GM10847 (cell line): ENCODE results near the gene HEY2.

Source experiments
- POLR2A ChIP-seq: IDR thresholded peaks from 2 replicates; pipeline ENCODE4 v1.6.1; 2011; ENCODE audit not compliant: insufficient read length; ENCODE audit errors: extremely low read depth

Gene HEY2

DNA sequence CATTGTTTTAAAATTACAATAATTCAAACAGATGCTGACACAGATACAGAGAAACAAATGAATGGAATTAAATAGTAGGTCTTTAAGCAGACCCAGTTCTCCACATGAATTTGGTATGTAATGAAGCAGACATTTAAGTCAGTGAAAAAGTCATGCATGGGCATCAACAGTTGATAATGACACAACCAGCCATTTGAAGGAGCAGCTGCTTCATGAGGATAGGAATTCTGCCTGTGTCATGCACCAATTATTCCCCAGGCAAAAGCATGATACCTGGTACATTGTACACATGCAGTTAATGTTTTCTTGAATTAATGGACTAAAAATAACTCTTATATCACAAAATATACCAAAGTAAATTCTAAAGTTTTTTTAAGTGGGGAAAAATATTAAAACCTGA is 11.2 kb upstream of the HEY2 start:
- no peak for TF ChIP-seq POLR2A

DNA sequence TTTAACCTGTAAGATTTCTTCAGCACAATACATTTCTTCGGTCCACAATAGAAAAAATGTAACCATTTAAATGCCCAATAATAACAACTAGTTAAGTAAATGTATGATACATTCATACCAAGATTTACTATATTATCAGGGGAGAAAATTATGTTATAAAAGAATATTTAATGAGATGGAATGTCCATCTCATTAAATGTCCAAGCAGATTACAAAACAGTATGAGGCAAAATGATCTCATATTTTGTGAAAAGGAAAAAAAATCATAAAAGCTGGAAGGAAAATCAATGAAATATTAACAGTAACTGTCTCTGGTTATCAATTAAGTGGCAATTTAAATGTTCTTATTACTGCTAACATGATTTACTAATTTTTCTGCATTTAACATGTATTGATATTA is 10.1 kb upstream of the HEY2 start:
- no peak for TF ChIP-seq POLR2A

DNA sequence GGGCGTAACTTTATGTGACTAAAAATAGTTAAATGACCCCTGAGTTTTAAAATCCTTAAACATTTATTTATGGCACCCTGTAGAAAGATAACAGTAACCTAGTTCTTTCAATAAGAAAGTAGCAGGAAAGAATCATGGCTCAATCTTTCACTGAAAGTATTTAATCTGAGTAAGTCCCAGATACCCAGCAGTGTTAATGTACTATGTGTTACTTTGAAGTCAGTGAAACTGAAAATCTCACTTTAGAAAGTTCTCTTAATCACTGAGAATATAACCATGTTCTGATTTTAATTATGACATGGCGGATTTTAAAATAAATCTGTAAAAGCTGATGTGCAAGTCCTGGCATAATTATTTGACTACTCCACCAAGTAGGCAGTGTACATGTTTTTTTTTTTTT is 8.1 kb upstream of the HEY2 start:
- TF ChIP-seq POLR2A = no peak

DNA sequence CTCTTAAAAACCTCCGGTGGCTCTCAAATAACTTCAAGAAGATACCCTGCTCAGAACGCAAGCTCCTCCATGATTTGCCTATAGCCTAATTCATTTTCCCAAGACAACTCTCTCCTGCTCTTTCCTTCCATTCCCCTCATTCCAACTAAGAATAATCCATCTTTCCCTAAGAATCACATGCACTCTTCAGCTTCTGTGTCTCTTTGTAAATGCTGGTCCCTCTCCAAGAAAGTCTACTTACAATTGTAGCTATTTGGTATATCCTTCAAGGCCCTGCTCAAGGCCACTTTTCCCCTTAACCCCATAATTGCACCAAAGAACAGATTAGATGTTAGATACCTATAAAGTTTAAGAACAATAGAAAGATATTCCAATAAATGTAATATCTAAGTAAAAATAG is 7.4 kb upstream of the HEY2 start:
- no peak for TF ChIP-seq POLR2A

DNA sequence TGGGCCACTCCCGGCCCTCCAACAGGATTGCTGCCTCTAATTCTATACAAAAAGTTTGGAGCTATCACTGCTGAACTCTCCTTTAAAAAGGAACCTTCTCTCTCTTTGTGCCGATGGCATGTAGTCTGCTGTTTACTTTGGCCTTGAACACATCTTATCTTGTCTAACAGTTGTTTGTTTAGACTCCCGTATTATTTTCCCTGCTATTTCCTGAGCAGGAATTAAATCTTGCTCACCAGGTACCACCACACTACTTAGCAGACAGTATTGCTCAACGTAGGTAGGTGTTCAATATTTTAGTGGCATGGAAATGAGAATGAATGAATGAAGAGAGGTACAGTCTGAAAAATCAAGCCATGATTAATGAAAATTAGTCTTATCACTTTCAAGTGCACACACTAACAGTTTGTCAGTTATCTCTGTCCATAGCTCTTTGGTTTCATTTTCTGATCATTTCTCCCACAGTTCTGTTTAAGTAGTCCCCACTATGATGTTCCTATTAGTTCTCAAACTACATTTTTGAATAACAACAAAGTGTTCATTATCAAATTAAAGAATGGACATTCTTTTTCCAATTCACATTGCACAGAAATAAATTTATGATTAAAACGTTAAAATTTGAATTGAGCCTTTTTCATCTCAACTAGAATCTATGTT is 6.8 kb upstream of the HEY2 start:
- TF ChIP-seq POLR2A = no peak

DNA sequence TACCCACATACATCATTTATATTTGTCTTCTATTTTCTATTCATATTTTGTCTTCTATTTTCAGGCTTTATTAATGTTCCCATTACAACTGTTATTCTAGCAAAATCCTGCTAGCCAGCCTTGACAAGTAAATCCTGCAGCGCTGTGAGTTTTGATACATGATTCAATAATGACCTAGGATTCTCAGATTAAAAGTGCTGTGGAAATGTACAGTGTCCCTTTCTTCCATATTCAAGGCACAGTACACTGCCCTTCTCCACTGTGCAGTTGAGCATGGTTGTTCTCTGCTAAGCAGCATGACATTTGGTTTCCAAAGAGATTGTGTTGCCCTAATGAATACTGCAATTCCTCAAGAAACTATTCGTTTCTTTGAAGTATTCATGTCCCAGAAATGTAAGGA is 5.8 kb upstream of the HEY2 start:
- TF ChIP-seq POLR2A = no peak

DNA sequence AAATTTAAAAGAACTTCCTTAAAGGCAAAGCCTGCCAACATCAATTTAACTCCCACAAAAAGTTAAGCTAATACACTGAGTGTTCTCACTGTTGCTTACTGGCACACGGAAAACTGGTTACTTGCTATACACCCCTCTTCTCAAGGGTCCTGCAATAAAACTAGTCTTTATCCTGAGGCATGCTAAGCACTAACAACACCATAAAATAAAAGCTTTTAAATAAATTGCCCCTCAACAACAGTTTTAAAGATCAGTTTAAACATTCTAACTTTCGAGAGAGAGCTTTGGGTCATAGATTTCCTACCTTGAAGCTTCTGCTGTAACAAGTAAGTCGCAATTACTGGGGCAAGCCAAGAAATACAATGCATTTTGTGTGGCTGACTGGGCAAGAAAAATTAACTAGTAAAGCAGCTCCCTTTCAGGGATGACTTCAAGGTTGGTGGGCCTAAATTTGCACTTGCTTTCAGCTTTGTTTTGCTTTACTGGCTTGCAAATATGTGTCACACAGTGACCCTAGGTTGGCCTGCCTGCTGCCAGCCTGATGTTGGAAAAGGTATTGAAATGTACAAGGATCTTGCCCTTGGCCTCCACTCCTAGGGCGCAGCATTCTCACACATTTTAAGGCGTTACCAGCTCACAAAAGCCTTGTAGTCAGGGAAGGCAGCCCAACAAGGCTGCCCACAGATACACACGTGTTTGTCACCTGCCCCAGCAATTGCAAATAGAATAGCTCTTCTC is 4.0 kb upstream of the HEY2 start:
- TF ChIP-seq POLR2A = no peak

DNA sequence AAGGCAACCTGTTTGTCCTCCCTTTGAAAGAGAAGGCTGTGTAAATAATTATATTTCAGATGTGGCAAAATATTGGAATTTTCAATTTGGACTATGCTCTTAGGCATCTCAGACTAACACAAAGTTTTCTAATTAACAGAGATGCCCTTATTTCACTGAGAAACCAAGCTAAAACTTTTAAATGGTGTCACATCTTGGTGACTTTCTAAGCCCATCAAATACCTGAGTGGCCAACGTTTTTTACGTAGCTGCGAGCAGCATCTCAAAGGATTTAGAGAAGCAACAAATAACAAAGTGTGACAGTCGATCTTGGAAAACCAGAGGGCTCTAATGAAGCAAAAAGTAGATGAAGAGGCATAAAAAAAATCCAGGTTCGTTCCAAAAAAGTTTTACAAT is 3.4 kb upstream of the HEY2 start:
- TF ChIP-seq POLR2A = no peak

DNA sequence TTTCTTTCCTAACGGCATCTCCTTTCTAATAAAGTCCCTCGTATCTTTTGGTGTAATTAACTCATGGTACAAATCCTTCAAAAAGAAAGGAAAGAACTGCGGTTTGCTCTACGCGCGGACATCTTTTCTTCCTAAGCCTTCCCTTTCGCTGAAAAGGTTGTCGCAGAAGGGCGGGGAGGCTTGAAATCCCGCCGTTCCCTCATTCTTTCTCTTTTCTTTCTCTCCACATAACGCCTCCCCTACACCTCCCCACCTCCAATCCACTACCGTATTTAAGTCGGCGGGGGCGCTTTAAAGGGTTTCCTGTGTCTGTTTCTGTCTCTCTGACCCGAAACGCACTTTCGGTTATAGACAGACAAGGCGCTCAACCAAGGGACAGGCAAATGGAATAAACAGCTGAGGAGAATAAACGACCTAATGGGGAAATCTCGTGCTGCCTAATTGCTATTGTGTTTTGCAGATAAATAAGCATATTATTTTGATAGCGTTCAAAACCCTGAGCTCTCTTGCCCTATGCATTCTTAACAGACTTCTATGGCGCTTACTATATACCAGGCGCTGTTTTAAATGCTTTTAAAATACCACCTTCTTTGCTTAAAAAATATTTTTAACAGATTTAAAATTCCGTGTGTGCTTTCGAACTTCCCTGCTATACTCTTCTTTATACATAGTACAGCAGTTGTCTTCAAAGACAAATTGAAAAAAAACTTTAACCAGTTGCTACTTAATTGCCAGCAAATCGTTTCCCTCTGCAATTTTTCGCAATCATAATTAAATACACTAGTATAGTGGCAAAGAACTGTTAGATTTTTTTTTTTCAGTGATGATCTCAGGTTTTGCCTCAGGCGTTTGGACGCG is 2.5 kb upstream of the HEY2 start:
- no peak for TF ChIP-seq POLR2A

DNA sequence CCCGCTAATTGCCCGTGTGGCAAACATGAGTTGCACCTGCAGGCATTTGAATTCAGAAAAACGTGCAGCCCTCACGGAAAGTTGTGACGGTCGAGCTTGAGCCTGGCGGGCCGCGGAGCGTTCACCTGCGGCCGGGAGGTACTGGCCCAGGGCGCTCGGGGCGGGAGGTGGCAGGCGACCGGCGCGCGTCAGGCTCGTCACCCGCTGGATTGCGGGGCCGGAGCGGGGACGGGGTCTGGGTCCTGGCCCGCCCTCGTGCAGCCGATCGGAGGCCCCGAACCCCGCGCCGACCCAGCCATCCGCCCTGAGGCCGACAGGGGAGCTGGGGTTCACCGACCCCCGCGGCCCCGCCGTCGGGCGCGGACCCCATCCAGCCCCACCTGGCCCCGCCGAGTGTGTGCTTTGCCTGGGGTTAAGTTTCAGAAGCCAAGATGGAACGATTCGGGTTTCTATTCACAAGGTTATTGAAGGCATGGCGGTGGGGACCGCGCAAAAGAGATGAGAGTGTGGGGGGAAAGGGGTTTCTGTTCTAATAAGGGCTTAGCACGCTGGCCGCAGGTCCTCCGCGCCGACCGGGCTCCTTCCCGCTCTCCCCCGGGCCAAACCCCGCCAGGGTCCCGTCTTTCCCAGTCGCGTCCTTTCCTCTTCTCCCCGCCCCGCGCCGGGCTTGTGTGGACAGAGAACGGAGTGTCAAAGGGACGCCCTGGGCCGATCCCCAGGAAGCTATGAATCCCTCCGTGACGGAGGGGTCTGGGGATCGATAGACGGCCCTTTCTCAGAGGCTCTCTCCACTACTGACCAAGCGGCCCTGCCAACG is 1.6 kb upstream of the HEY2 start:
- TF ChIP-seq POLR2A = no peak

DNA sequence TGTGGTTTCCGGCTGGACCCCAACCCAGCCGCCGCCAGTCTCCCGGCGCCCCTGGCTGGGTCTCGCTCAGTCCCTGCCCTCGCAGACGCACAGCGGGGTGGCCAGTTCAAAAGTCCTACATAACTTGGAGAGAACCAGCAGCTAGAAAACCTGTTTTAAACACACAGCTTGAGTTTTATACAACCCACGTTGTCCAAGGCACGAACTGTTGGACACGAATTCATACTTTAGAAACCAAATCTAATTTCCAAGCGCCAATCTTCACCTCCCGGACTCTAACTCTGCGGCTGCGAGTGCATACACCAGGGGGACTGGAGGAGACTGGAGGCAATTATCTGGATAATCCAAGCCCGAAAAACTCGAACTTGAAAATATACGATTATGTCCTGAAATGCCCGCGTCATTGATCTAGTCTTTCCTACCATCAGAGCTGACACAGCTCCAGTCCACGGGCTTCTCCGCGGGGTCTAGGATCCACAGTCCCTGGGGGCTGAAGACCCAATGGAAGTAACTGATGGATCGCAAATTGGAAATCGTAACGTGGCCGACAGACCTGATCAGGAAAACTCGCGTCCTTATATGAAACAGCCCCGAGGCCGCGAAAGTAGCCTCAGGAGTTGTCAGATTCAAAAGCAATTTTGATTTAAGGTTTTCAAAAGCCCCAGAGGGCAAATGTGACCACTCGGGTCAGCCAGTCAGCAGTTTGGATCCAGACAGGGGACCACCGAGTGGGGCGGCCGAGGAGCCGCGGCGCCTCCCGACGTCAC is 843 bp upstream of the HEY2 start:
- TF ChIP-seq POLR2A = no peak

DNA sequence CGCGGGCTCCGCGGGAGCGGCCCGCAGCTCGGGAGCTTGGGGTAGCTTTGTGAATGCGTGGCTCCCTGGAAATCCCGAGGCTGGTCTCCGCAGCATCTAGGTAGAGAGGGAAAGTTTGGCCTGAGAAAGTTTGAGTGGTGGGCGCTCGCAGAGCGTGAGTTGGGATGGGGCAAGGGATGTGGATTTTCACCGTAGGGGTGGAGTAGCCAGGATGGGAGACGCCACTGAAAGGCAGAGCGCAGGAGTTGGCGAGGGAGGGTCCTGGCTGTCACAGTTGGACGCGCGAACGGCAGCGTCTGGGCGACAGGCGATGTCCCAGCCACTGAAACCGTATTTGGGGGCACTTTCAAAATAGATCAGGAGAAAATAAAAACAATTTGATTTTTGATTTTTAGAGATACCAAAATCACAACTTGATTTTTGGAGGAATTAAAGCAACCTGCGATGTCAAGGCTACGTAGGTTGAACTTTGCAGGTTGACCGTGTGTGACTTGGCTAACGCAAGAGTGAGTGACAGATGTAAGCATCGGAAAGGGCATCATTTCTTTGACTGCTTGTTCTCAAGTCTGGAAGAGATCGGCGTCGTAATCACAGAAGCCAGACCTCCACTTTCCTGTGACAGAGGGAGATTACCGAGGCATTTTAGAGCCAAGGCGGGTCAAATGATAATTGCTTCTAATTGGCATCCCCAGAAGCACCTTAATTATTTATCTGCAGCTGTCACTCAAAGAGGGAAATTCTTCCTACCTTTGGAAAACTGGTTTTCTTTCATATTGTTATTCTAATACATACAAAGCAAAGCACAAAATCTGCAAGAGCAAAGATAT is 646 bp downstream of the HEY2 start:
- no peak for TF ChIP-seq POLR2A

DNA sequence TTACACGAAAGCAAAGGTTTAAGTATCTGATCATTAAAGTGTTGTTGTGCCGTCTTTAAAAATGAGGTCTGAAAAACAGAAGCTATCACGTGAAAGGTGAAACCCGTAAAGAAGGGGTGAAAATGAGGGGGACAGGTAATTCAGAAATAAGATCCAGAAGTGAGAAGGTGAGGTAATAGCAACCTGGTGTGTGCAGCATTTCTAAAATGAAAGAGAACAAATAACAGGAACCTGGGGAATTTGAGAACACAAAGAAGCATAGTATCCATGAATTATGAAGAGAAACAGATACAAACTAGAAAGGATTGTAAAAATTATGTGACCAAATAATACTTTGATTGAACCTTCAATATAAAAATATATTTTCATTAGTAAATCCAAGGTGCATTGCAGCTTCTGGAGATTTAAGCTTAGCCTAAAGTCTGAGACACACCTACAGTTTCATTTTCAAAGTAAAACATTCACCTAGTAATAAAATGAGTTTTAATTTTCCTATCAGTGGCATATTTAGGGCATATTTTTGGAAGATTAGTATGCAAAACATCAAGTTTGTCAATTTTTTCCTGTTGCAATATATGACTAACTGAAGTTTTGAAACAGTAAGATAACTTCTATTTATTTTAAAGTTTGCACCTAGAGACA is 1.4 kb downstream of the HEY2 start:
- TF ChIP-seq POLR2A = no peak

DNA sequence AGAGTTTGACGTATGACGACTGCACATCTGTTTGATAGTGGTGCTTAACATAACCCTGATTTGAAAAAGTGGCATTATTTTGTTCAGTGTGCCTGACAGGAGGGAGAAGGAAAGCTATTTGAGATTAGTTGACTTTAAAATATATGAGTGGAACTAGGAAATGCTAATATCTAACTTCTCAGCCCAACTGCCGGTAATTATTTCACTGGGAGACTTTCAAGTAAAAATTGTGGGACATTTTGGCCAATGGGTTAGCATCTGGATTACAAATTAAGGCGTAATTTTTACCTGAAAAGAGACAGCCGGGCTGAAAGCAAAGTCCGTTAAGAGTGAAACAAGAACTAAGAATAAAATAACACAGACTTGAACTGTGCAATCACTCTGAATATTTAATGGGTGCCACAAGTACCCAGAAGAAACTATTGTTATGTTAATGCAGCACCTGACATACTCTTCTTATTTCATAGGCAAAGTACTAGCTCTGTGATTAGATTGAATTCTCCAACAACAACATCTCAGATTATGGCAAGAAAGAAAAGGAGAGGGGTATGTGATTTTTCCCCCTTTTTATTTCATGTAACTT is 2.0 kb downstream of the HEY2 start:
- no peak for TF ChIP-seq POLR2A
